ENCODE results near the gene CNOT8.

GRCh38 chr5:154815684-154816247, 42.7 kb upstream of the CNOT8 start:
- TF ChIP-seq GATA2 (IDR thresholded peaks at IDR 0.05; ENCODE audit: low read depth, low read length) (no peak), GATA3 (IDR thresholded peaks at IDR 0.05; ENCODE audit: low read depth, low read length) (no peak)

Data from SH-SY5Y (cell line).